ENCODE data around the gene GPX7.
"Not testable (repeated sequence)": the region's sequence is repeated elsewhere in the genome, so short reads cannot be mapped to it uniquely, and the experiment has no call there.

GPX7 gene

GRCh38 chr1:52601991-52602855 lies at the start of gene GPX7:
Gene GPX7 (plus strand): TSS chr1:52602371. CDS start chr1:52602410, 39 bp downstream.
- peak; percentile 59 for DNase-seq

- DNase-seq = peak; percentile 81
Measured at GRCh38 chr1:52552505-52553361, 49.4 kb upstream of the GPX7 start, which contains the start of gene TUT4. Gene TUT4 (minus strand): TSS chr1:52553092. CDS start chr1:52526280, 26,812 bp downstream.

GRCh38 chr1:52553362-52554266 lies 48.6 kb upstream of the GPX7 start:
- peak; percentile 87 for DNase-seq

GRCh38 chr1:52554267-52554640 lies 47.9 kb upstream of the GPX7 start:
- DNase-seq = no peak

- DNase-seq = no peak
Measured at GRCh38 chr1:52554756-52555155, 47.4 kb upstream of the GPX7 start.

- DNase-seq = no peak
Measured at GRCh38 chr1:52556641-52557360, 45.4 kb upstream of the GPX7 start.

GRCh38 chr1:52558941-52559340 lies 43.2 kb upstream of the GPX7 start:
- DNase-seq = no peak

GRCh38 chr1:52559875-52560274 lies 42.3 kb upstream of the GPX7 start:
- no peak for DNase-seq

- DNase-seq = no peak
Measured at GRCh38 chr1:52562766-52563165, 39.4 kb upstream of the GPX7 start.

- peak; percentile 24 for DNase-seq
Measured at GRCh38 chr1:52567943-52568342, 34.2 kb upstream of the GPX7 start.

- no peak for DNase-seq
Measured at GRCh38 chr1:52569449-52570210, 32.5 kb upstream of the GPX7 start.

GRCh38 chr1:52571783-52572182 lies 30.4 kb upstream of the GPX7 start:
- no peak for DNase-seq

- no peak for DNase-seq
Measured at GRCh38 chr1:52572387-52572786, 29.8 kb upstream of the GPX7 start.

GRCh38 chr1:52574594-52574993 lies 27.6 kb upstream of the GPX7 start:
- peak; percentile 89 for DNase-seq

GRCh38 chr1:52576074-52576473 lies 26.1 kb upstream of the GPX7 start:
- no peak for DNase-seq

- not testable (repeated sequence) for DNase-seq
Measured at GRCh38 chr1:52578066-52578465, 24.1 kb upstream of the GPX7 start.

- DNase-seq = no peak
Measured at GRCh38 chr1:52579415-52579814, 22.8 kb upstream of the GPX7 start.

- no peak for DNase-seq
Measured at GRCh38 chr1:52580283-52580682, 21.9 kb upstream of the GPX7 start.

- DNase-seq = no peak
Measured at GRCh38 chr1:52582116-52582696, 20.0 kb upstream of the GPX7 start.

GRCh38 chr1:52585474-52585873 lies 16.7 kb upstream of the GPX7 start:
- DNase-seq = no peak

- DNase-seq = no peak
Measured at GRCh38 chr1:52588027-52588426, 14.1 kb upstream of the GPX7 start.

All from fibroblast of upper back skin (primary cell).